Astrocyte (in vitro differentiated cells and primary cell): ENCODE measurements around the gene ACSF2. TPM values are rescaled to one million over a fixed set of nuclear protein-coding genes. Genes with fewer than 3 reads are reported as not detected.

Experiments
- DNase-seq: peaks from one replicate; pipeline ENCODE4 v3.0.0-alpha.2; 2010; ENCODE audit warnings: low read depth
- FAIRE-seq: peaks from 2 replicates; lab custom pipeline; 2011; peaks lifted over from hg19 to GRCh38; lab: Jason Lieb, UNC
- H2AFZ ChIP-seq: 2 replicates; pipeline ENCODE4 v1.6.0; 2012; ENCODE audit warnings: low read depth, low read length, inconsistent platforms
- H3K27ac ChIP-seq: 2 replicates; pipeline ENCODE4 v1.5.1; 2011; ENCODE audit warnings: low read depth, low read length, inconsistent platforms
- H3K27me3 ChIP-seq: 2 replicates; pipeline ENCODE4 v1.6.0; 2011; ENCODE audit warnings: low read length, inconsistent platforms; ENCODE audit not compliant: insufficient read depth
- H3K36me3 ChIP-seq: 2 replicates; pipeline ENCODE4 v1.5.1; 2011; ENCODE audit warnings: low read length, inconsistent platforms; ENCODE audit not compliant: insufficient read depth
- H3K4me1 ChIP-seq: 2 replicates; pipeline ENCODE4 v1.5.1; 2011; ENCODE audit warnings: low read length, inconsistent platforms; ENCODE audit not compliant: insufficient read depth
- H3K4me2 ChIP-seq: 2 replicates; pipeline ENCODE4 v1.6.0; 2012; ENCODE audit warnings: low read length, inconsistent platforms
- H3K4me3 ChIP-seq: 2 replicates; pipeline ENCODE4 v1.5.1; 2011; ENCODE audit warnings: low read depth, mild to moderate bottlenecking, low read length, inconsistent platforms; ENCODE audit not compliant: insufficient read depth
- H3K79me2 ChIP-seq: 2 replicates; pipeline ENCODE4 v1.6.0; 2012; ENCODE audit warnings: mild to moderate bottlenecking, low read length, inconsistent platforms; ENCODE audit not compliant: insufficient read depth
- H3K9ac ChIP-seq: 2 replicates; pipeline ENCODE4 v1.6.0; 2012; ENCODE audit warnings: mild to moderate bottlenecking, low read length, inconsistent platforms
- H3K9me3 ChIP-seq: 2 replicates; pipeline ENCODE4 v1.5.1; 2012; ENCODE audit warnings: low read depth, mild to moderate bottlenecking, low read length, inconsistent platforms; ENCODE audit not compliant: insufficient read depth
- H4K20me1 ChIP-seq: 2 replicates; pipeline ENCODE4 v1.6.0; 2012; ENCODE audit warnings: low read length, inconsistent platforms; ENCODE audit not compliant: insufficient read depth
- H3K27ac Mint-ChIP-seq: one replicate; pipeline ENCODE4 v1.8.0; 2021; ENCODE audit warnings: mild to moderate bottlenecking, mixed read lengths; ENCODE audit not compliant: unreplicated experiment
- H3K27me3 Mint-ChIP-seq: one replicate; pipeline ENCODE4 v1.8.0; 2021; ENCODE audit warnings: low read depth, mixed read lengths; ENCODE audit not compliant: unreplicated experiment
- H3K36me3 Mint-ChIP-seq: one replicate; pipeline ENCODE4 v1.8.0; 2021; ENCODE audit warnings: low read depth, mixed read lengths; ENCODE audit not compliant: unreplicated experiment
- H3K4me1 Mint-ChIP-seq: one replicate; pipeline ENCODE4 v1.8.0; 2021; ENCODE audit warnings: low read depth, mixed read lengths; ENCODE audit not compliant: unreplicated experiment
- H3K4me3 Mint-ChIP-seq: one replicate; pipeline ENCODE4 v1.8.0; 2021; ENCODE audit warnings: mild to moderate bottlenecking, moderate library complexity, mixed read lengths; ENCODE audit not compliant: unreplicated experiment
- H3K9me3 Mint-ChIP-seq: one replicate; pipeline ENCODE4 v1.8.0; 2021; ENCODE audit warnings: mild to moderate bottlenecking, mixed read lengths; ENCODE audit not compliant: unreplicated experiment
- EZH2 ChIP-seq: IDR thresholded peaks from 2 replicates; pipeline ENCODE4 v1.6.1; 2012; ENCODE audit warnings: mild to moderate bottlenecking, low read length, inconsistent platforms; ENCODE audit not compliant: insufficient read depth
- total RNA-seq: library from RNA; stranded (reverse); gene quantifications from 2 replicates; pipeline ENCODE4 v1.2.1, GENCODE V29; 2021
- TF ChIP-seq, protein P1 (sequence below): IDR thresholded peaks from 2 replicates; pipeline ENCODE4 v1.5.1; 2011; ENCODE audit warnings: low read depth, mild to moderate bottlenecking, inconsistent platforms, low read length, moderate library complexity; ENCODE audit not compliant: insufficient read depth

Gene ACSF2
- total RNA-seq, 1 donor from 2014 or later, result 28.3 TPM

- no peak for FAIRE-seq
Observed at GRCh38 chr17:50469671-50470305, 43.8 kb downstream of the ACSF2 start.

GRCh38 chr17:50470426-50470825 lies 44.4 kb downstream of the ACSF2 start:
- no peak overlapping the region for H3K27ac Mint-ChIP-seq
- Histone ChIP-seq H3K4me2 (no peak overlapping the region), H3K27ac (no peak overlapping the region), H3K27me3 (peaks cover 14% of the 10 kb centered on the region), H2AFZ (no peak overlapping the region), H3K4me3 (no peak overlapping the region), H3K79me2 (no peaks in the 10 kb centered on the region), H4K20me1 (peaks cover 5% of the 10 kb centered on the region), H3K36me3 (no peaks in the 10 kb centered on the region), H3K9ac (no peak overlapping the region), H3K4me1 (peaks cover 6% of the 10 kb centered on the region), H3K9me3 (no peaks in the 10 kb centered on the region)
- peaks cover 6% of the 10 kb centered on the region for H3K9me3 Mint-ChIP-seq
- DNase-seq (no peak), FAIRE-seq (no peak)
- no peaks in the 10 kb centered on the region for H3K4me1 Mint-ChIP-seq
- H3K36me3 Mint-ChIP-seq, result peaks cover 22% of the 10 kb centered on the region
- H3K4me3 Mint-ChIP-seq, result no peak overlapping the region
- peaks cover 22% of the 10 kb centered on the region for H3K27me3 Mint-ChIP-seq
- TF ChIP-seq, protein P1, sequence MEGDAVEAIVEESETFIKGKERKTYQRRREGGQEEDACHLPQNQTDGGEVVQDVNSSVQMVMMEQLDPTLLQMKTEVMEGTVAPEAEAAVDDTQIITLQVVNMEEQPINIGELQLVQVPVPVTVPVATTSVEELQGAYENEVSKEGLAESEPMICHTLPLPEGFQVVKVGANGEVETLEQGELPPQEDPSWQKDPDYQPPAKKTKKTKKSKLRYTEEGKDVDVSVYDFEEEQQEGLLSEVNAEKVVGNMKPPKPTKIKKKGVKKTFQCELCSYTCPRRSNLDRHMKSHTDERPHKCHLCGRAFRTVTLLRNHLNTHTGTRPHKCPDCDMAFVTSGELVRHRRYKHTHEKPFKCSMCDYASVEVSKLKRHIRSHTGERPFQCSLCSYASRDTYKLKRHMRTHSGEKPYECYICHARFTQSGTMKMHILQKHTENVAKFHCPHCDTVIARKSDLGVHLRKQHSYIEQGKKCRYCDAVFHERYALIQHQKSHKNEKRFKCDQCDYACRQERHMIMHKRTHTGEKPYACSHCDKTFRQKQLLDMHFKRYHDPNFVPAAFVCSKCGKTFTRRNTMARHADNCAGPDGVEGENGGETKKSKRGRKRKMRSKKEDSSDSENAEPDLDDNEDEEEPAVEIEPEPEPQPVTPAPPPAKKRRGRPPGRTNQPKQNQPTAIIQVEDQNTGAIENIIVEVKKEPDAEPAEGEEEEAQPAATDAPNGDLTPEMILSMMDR, result no peak
- TF ChIP-seq EZH2, result no peak

More at GRCh38 chr17:50469671-50470305, 43.8 kb downstream of the ACSF2 start:
- Mint-ChIP-seq H3K36me3 (peaks cover 29% of the 10 kb centered on the region), H3K4me3 (no peak overlapping the region), H3K27ac (no peak overlapping the region), H3K9me3 (peaks cover 6% of the 10 kb centered on the region), H3K4me1 (no peaks in the 10 kb centered on the region), H3K27me3 (peaks cover 22% of the 10 kb centered on the region)
- Histone ChIP-seq H3K4me3 (no peak overlapping the region), H3K79me2 (no peaks in the 10 kb centered on the region), H3K4me2 (peak overlapping the region; percentile 82), H3K36me3 (no peaks in the 10 kb centered on the region), H2AFZ (no peak overlapping the region), H3K9ac (no peak overlapping the region), H3K27ac (no peak overlapping the region), H3K4me1 (peaks cover 6% of the 10 kb centered on the region), H4K20me1 (peaks cover 5% of the 10 kb centered on the region), H3K9me3 (no peaks in the 10 kb centered on the region), H3K27me3 (peaks cover 13% of the 10 kb centered on the region)
- TF ChIP-seq, protein P1, result no peak
- TF ChIP-seq EZH2, result no peak
- no peak for DNase-seq
